CD4-positive, alpha-beta T cell treated with Interleukin-15 for 4 hours (primary cell): ENCODE results near the gene MYO16.

ENCODE experiments used
- DNase-seq: peaks from one replicate; pipeline ENCODE4 v3.0.0-alpha.2; 2020; ENCODE audit warnings: low spot score

The MYO16 gene

DNA sequence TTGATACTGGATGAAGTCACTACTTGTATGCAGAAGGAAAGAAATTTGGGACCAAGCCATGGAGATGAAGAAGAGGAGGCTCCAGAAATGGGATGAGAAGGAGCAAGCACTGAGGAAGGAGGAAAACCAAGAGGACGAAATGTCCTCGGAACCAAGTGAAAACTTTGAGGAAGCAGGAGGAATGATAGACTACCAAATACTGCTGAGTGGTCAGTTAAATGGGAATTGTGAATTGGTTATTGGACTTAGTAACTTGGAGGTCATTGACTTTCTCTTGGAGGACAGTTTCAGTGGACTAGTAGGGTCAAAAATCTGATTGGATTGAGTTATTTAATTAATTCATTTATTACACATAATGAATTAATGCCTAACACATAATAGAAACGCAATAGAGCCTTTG is 167.9 kb downstream of the MYO16 start:
- DNase-seq = no peak

DNA sequence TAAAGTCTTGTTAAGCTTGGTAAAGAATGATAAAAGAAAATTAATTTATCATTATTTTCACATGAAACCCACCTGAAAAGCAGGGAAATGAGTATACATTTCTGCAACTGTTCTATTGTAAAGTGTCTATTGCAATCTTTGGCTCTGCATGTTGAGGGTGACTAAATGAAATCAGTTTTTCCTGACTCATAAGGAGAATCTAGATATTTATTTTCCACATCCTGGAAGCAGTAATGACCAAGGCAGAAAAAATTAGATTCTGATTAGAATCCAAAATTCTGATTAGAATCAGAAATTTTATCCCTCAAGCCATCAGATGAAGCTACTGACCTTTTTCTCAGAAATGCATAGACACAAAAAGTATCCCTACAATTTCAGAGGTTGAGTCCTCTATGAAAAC is 178.4 kb downstream of the MYO16 start:
- DNase-seq = no peak

DNA sequence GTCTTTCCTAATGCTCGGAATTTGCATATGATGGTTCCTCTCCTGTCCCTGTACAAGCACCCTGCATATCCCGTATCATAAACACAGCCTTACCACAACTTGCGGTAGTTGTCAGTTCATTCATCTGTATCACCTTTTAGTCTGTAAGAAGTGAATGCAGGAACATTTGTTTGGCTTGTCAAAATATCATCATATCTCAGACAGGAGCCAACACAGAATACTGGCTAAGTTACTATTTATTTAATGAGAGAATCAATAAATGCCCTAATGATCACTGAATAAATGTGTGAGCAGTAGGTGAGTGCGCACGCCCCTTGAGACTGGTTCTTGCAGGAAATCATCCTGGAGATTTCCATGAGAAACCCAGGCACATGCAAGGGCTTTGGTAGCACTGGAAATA is 182.8 kb downstream of the MYO16 start:
- no peak for DNase-seq

DNA sequence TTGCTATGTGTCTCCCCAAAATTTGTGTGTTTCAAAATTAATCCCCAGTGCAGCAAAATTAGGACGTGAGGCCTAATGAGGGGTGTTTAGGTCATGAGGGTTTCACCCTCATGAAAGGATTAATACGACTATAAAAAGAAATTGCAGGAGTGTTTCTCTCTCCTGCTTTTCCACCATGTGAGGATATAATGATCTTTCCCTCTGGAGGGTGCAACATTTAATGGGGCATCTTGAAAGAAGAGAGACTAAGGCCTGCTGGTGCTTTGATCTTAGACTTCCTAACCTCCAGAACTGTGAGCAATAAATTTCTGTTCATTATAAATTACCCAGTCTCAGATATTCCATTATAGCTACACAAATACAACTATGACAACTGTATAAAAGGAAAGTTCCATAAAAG is 183.2 kb downstream of the MYO16 start:
- no peak for DNase-seq

DNA sequence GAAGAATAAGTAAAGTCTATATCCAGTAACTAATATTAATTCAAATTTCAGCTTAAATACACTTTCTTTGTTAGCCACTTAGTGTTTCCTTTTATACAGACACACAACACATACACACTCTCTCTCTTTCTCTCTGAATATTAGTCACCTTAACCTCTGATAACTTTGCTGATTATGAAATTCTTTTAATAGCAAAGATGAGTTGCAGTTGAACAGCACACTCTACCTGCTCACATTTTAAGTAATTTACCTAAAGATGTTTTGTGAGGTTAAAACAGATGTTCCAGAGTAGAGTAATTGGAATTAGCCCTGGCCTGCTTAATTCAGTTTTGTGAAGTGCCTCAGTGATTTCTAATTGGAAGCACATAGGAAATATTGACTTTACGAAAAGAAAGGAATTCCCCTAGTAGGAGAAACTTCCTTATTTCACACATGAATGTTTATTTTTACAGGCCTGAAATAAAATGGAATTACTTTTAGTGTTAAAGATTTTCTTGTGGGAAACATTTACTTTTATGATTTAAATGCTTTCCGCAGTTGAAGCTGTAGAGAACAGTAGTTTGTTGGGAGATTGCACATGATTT is 184.3 kb downstream of the MYO16 start:
- DNase-seq = no peak

DNA sequence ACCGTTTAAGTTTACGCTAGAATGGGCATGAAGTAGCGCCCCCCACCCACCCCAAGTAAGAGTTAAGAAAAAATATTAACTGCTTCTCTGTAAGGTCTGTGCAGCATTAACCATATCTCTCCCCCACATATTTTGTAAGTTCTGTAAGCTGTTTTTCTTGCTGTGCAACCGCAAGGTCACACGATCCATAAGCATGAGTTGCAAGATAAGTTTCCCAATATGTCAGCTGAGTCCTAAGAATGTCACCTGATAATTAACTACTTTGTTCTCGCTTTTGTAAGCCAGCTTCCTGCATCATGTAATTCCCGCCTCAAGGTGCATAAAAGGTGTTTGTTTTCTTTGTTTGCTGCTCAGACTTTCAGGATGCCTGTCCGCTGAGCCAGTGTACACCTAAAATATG is 187.0 kb downstream of the MYO16 start:
- no peak for DNase-seq

- no peak for DNase-seq
These were observed 198.2 kb downstream of the MYO16 start for GRCh38 chr13:108827646-108828045.

GRCh38 chr13:108828086-108828815 is 198.8 kb downstream of the MYO16 start:
- no peak for DNase-seq

- no peak for DNase-seq
These were observed 201.5 kb downstream of the MYO16 start for GRCh38 chr13:108830916-108831315.

DNA sequence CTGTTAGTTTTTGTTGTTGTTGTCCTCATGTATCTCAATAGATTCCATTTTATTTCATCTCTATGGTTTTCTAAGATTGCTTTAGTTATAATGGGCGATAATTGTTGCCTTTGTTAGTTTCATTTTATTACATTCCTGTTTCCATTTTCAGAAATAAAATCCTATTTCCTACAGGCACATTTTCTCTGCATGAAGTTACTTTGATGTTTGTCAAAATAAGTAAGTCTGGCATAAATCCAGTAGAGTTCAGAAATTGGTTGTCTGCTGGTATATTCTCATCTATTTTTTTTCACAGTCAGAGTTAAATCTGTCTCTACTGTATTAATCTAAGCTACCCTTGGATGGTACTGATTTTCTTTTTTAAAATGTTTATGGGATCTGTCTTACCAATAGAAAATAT is 204.1 kb downstream of the MYO16 start:
- no peak for DNase-seq

- no peak for DNase-seq
These were observed 204.8 kb downstream of the MYO16 start for GRCh38 chr13:108834193-108834592.

DNA sequence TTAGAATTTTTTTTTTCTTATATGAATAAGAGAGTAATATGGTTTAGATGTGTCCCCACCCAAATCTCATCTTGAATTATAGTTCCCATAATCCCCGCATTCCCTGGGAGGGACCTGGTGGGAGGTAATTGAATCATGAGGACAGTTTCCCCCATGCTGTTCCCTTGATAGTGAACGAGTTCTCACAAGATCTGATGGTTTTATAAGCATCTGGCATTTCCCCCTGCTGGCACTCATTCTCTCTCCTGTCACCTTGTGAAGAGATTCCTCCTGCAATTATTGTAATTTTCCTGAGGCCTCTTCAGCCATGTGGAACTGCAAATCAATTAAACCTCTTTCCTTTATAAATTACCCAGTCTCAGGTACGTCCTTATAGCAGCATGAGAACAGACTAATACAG is 205.7 kb downstream of the MYO16 start:
- no peak for DNase-seq

DNA sequence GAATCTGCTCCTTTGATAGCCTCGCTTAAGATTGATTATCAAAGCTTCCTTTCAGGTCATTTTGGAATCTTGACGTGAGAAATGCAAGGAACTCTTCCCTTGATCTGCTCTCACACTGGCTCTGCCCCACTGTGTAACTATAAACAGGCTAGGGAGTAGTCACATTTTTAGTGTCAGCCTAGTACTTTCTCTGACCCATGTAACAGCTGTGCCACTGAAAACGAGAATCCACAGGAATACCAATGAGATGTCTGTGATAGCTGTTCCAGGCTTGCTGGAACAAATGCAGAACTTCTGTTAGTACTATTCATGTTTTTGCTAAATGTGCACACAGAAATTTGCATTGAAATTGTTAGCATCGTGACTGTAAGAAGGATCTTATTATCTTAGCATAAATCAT is 221.3 kb downstream of the MYO16 start:
- no peak for DNase-seq

- DNase-seq = no peak
These were observed 222.2 kb downstream of the MYO16 start for GRCh38 chr13:108851660-108852059.

DNA sequence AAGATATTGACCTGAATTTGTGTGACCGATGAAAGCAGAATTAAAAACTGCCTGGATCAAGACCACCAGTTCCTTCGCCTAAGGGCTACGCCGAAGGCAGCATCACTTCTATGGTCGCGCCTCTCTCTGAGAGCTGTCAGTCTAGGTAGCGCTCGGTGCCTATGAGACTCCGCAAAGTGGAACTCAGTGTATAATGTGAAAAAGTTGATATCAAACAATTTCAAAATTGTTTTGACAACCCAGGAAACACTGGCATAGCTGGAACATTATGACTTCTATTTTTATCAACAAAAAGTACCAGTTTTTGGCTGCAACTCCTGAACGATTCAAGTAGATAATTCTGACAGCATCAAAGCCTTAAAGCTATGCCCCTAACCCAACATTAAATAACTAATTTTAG is 223.6 kb downstream of the MYO16 start:
- no peak for DNase-seq

GRCh38 chr13:108855737-108856387 is 226.5 kb downstream of the MYO16 start:
- no peak for DNase-seq

DNA sequence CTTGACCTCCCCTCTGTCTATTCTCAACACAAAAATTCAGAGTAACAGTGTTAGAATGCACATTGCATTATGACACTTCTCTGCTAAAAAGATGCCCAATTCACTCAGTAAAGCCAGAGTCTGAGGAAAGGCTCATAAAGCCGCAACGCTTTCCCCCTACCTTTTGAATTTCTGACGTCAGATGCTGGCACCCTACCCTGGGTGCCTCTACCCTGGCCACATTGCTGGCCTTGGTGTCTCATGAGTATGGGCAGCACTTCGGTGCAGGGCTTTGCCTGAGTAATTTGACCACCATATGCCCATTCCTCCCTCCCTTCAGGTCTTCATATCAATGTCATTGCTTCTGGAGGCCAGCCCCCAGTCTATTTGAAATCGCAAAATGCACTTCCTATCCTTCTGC is 229.3 kb downstream of the MYO16 start:
- no peak for DNase-seq

- DNase-seq = no peak
These were observed 230.0 kb downstream of the MYO16 start for GRCh38 chr13:108859197-108860012.

- no peak for DNase-seq
These were observed 231.0 kb downstream of the MYO16 start for GRCh38 chr13:108860418-108860817.

DNA sequence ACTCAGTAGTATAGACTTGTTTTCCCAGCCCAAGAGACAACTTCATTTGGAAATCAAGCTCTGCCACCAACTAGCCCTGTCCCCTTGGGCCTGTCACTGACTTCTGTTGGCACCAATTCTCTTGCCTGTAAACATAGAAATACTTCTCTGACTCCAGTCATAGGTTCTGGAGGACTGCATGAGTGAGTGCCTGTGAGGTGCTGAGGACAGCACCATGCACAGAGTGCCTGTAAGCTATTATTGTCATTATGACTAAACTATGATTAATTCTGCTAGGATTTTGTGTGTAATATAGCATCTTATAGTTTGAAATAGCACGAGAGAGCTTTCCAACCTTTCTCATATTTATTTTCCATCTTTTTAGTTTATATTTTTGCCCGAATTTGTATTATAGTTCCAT is 247.9 kb downstream of the MYO16 start:
- DNase-seq = no peak

DNA sequence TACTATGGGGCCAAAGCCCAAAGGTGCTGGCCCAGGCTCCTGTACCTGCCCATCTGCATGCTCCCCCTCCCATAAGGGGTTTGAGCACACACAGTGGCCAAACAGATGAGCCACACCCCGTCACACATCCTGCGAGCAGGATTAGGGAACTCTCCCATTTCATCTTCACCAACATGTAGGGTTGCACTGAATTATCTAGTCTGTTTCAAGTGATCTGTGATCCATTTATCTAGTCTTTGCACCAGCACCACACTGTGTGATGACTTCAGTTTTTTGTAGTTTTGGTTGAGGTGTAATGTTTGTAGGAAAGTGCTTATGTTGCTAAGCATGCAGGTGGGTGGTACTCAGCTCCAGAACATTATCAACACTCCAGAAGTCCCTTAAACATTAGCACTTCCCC is 249.3 kb downstream of the MYO16 start:
- DNase-seq = no peak

GRCh38 chr13:108889324-108889984 is 260.0 kb downstream of the MYO16 start:
- no peak for DNase-seq
